ENCODE data around the gene PDE8A. TPM values are rescaled to one million over a fixed set of nuclear protein-coding genes. Genes with fewer than 3 reads are reported as not detected.

Gene PDE8A
- polyA plus RNA-seq, 1 experiment: 22.5 TPM

GRCh38 chr15:85005319-85005718, 23.7 kb downstream of the PDE8A start:
- Histone ChIP-seq H3K27me3 (ENCODE audit: control insufficient read depth, insufficient read depth, low read length) (no peaks in the 10 kb centered on the region), H3K4me3 (ENCODE audit: low read depth, low read length) (no peak overlapping the region), H3K36me3 (ENCODE audit: control insufficient read depth, insufficient read depth, low read length) (no peaks in the 10 kb centered on the region)
- ChIA-PET CTCF (interaction anchor here (1.0 to 1.9 kb wide), 6 partner anchors 8 to 418 kb away, joined by 3 to 6 read pairs (median 4); no protein-coding TSS in a partner anchor), POLR2A (no interaction called here)
- DNase-seq (ENCODE audit: low read depth): no peak
- no peak for TF ChIP-seq CTCF (IDR thresholded peaks at IDR 0.05; ENCODE audit: insufficient read depth, low read depth, low read length)

GRCh38 chr15:85005746-85006145, 24.1 kb downstream of the PDE8A start:
- ChIA-PET CTCF (interaction anchor here (1.0 to 1.9 kb wide), 6 partner anchors 8 to 418 kb away, joined by 3 to 6 read pairs (median 4); no protein-coding TSS in a partner anchor), POLR2A (no interaction called here)
- Histone ChIP-seq H3K36me3 (ENCODE audit: control insufficient read depth, insufficient read depth, low read length) (no peaks in the 10 kb centered on the region), H3K27me3 (ENCODE audit: control insufficient read depth, insufficient read depth, low read length) (no peaks in the 10 kb centered on the region), H3K4me3 (ENCODE audit: low read depth, low read length) (no peak overlapping the region)
- TF ChIP-seq CTCF (IDR thresholded peaks at IDR 0.05; ENCODE audit: insufficient read depth, low read depth, low read length): no peak
- no peak for DNase-seq (ENCODE audit: low read depth)

GRCh38 chr15:85006201-85006600, 24.5 kb downstream of the PDE8A start:
- H3K4me3 ChIP-seq (ENCODE audit: low read depth, low read length): no peak overlapping the region
- ChIA-PET CTCF (interaction anchor here (1.0 to 1.6 kb wide), 3 partner anchors 8 to 12 kb away, joined by 3 to 6 read pairs (median 4); no protein-coding TSS in a partner anchor), POLR2A (no interaction called here)
- no peaks in the 10 kb centered on the region for H3K36me3 ChIP-seq (ENCODE audit: control insufficient read depth, insufficient read depth, low read length)
- H3K27me3 ChIP-seq (ENCODE audit: control insufficient read depth, insufficient read depth, low read length): no peaks in the 10 kb centered on the region
- TF ChIP-seq CTCF (IDR thresholded peaks at IDR 0.05; ENCODE audit: insufficient read depth, low read depth, low read length): no peak
- no peak for DNase-seq (ENCODE audit: low read depth)

- CTCF ChIA-PET: no interaction called here
- POLR2A ChIA-PET: no interaction called here
- no peak for DNase-seq (ENCODE audit: low read depth)
- TF ChIP-seq CTCF (IDR thresholded peaks at IDR 0.05; ENCODE audit: insufficient read depth, low read depth, low read length): no peak
- no peaks in the 10 kb centered on the region for H3K36me3 ChIP-seq (ENCODE audit: control insufficient read depth, insufficient read depth, low read length)
- H3K27me3 ChIP-seq (ENCODE audit: control insufficient read depth, insufficient read depth, low read length): no peaks in the 10 kb centered on the region
- no peak overlapping the region for H3K4me3 ChIP-seq (ENCODE audit: low read depth, low read length)
Observed at GRCh38 chr15:85006655-85007054, 25.0 kb downstream of the PDE8A start.

GRCh38 chr15:85007137-85007536, 25.5 kb downstream of the PDE8A start:
- no peaks in the 10 kb centered on the region for H3K27me3 ChIP-seq (ENCODE audit: control insufficient read depth, insufficient read depth, low read length)
- CTCF ChIA-PET: interaction anchor here (2.5 kb wide), 1 partner anchor 19 kb away, joined by 8 read pairs; no protein-coding TSS in a partner anchor
- TF ChIP-seq CTCF (IDR thresholded peaks at IDR 0.05; ENCODE audit: insufficient read depth, low read depth, low read length): no peak
- no peak overlapping the region for H3K4me3 ChIP-seq (ENCODE audit: low read depth, low read length)
- H3K36me3 ChIP-seq (ENCODE audit: control insufficient read depth, insufficient read depth, low read length): no peaks in the 10 kb centered on the region
- no peak for DNase-seq (ENCODE audit: low read depth)
- POLR2A ChIA-PET: no interaction called here
